Naive thymus-derived CD4-positive, alpha-beta T cell (primary cell): ENCODE data around the gene ZNF43. TPM values are rescaled to one million over a fixed set of nuclear protein-coding genes. Genes with fewer than 3 reads are reported as not detected.
A peak's percentile ranks its signal among the peaks of the same experiment; 100 is the strongest.
"Not testable (repeated sequence)": the region's sequence is repeated elsewhere in the genome, so short reads cannot be mapped to it uniquely, and the experiment has no call there.

Experiments
- ATAC-seq: fragments of 150-1000 bp; cut with Tn5 transposase; 2 replicates; pipeline ENCODE4 v1.10.0; 2021; ENCODE audit warnings: mild to moderate bottlenecking, moderate library complexity
- CTCF ChIA-PET: fragments of 350-600 bp; sonication (Branson Sonifier 250); formaldehyde crosslinking; loops from one replicate; lab custom pipeline; 2021; ENCODE audit warnings: antibody characterized with exemption; lab: Charles Lee
- POLR2A ChIA-PET: fragments of 350-600 bp; sonication (Branson Sonifier 250); formaldehyde crosslinking; loops from one replicate; lab custom pipeline; 2021; ENCODE audit warnings: antibody characterized with exemption, inconsistent platforms; lab: Charles Lee
- DNase-seq, 9 donors: peaks; one replicate each; pipeline versions ENCODE4 v3.0.0 to v3.0.0-alpha.2; 2020 to 2022; ENCODE audit warnings: mixed read lengths in 1 of 9
- H3K27ac ChIP-seq: one replicate; pipeline ENCODE4 v1.7.0; 2013; ENCODE audit warnings: mild to moderate bottlenecking, low read depth, low read length, moderate library complexity
- H3K27me3 ChIP-seq, 2 donors: one replicate each; pipeline ENCODE4 v1.7.0; 2013; ENCODE audit warnings: low read length in 2 of 2, mild to moderate bottlenecking in 2 of 2, moderate library complexity in 2 of 2; ENCODE audit not compliant: control insufficient read depth in 2 of 2, insufficient read depth in 2 of 2
- H3K36me3 ChIP-seq, 3 experiments: 1 replicate in 2 of 3; 2 replicates in 1 of 3; pipeline ENCODE4 v1.7.0; 2013; ENCODE audit warnings: low read length in 3 of 3, mild to moderate bottlenecking in 3 of 3, moderate library complexity in 1 of 3; ENCODE audit not compliant: insufficient read depth in 3 of 3, control insufficient read depth in 2 of 3
- H3K4me1 ChIP-seq, 2 donors: one replicate each; pipeline ENCODE4 v1.7.0; 2013; ENCODE audit warnings: low read length in 2 of 2, mild to moderate bottlenecking in 2 of 2, moderate library complexity in 1 of 2; ENCODE audit not compliant: control insufficient read depth in 2 of 2, insufficient read depth in 2 of 2
- H3K4me3 ChIP-seq: 2 replicates; pipeline ENCODE4 v1.7.0; 2013; ENCODE audit warnings: mild to moderate bottlenecking, low read length
- H3K9me3 ChIP-seq, 3 experiments: 1 replicate in 2 of 3; 2 replicates in 1 of 3; pipeline ENCODE4 v1.7.0; 2013; ENCODE audit warnings: low read length in 3 of 3; ENCODE audit not compliant: control insufficient read depth in 2 of 3
- H3K27ac Mint-ChIP-seq, 9 donors: one replicate each; pipeline ENCODE4 v1.8.0; 2020 to 2022; ENCODE audit warnings: mixed read lengths in 9 of 9, mild to moderate bottlenecking in 8 of 9, moderate library complexity in 5 of 9, inconsistent platforms in 2 of 9
- H3K27me3 Mint-ChIP-seq, 5 donors: one replicate each; pipeline ENCODE4 v1.8.0; 2021 to 2022; ENCODE audit warnings: mixed read lengths in 5 of 5, mild to moderate bottlenecking in 1 of 5
- H3K36me3 Mint-ChIP-seq, 5 donors: one replicate each; pipeline ENCODE4 v1.8.0; 2020 to 2022; ENCODE audit warnings: mixed read lengths in 5 of 5, mild to moderate bottlenecking in 3 of 5, inconsistent platforms in 1 of 5
- H3K4me1 Mint-ChIP-seq, 7 donors: one replicate each; pipeline ENCODE4 v1.8.0; 2020 to 2022; ENCODE audit warnings: mixed read lengths in 7 of 7, mild to moderate bottlenecking in 3 of 7, inconsistent platforms in 1 of 7
- H3K4me3 Mint-ChIP-seq, 10 donors: one replicate each; pipeline ENCODE4 v1.8.0; 2020 to 2022; ENCODE audit warnings: mild to moderate bottlenecking in 10 of 10, mixed read lengths in 10 of 10, moderate library complexity in 6 of 10, inconsistent platforms in 2 of 10
- H3K9me3 Mint-ChIP-seq, 11 donors: one replicate each; pipeline ENCODE4 v1.8.0; 2020 to 2022; ENCODE audit warnings: mixed read lengths in 11 of 11, mild to moderate bottlenecking in 4 of 11, inconsistent platforms in 1 of 11, moderate library complexity in 1 of 11
- intact Hi-C, 2 donors: fragments of 100-400 bp; cut with micrococcal nuclease; formaldehyde crosslinking; loops; one replicate each; pipeline ENCODE4 v1.15.1; 2023
- polyA plus RNA-seq, 2 donors: library from polyadenylated mRNA; unstranded; fragments of 300-500 nt; fragmentation: Illumina TruSeq; gene quantifications; one replicate each; pipeline ENCODE4 v1.2.3, GENCODE V29; 2021
- total RNA-seq, 6 experiments: library from RNA in 5 of 6; stranded (reverse) in 5 of 6; gene quantifications; 1 replicate in 5 of 6; 2 replicates in 1 of 6; pipeline ENCODE4 v1.2.3 and lab custom pipeline; 2021 to 2026

ZNF43 gene
- total and polyA plus RNA-seq, 7 experiments from 2014 or later = 13.4 to 39.3 (median 28.5) TPM

DNA sequence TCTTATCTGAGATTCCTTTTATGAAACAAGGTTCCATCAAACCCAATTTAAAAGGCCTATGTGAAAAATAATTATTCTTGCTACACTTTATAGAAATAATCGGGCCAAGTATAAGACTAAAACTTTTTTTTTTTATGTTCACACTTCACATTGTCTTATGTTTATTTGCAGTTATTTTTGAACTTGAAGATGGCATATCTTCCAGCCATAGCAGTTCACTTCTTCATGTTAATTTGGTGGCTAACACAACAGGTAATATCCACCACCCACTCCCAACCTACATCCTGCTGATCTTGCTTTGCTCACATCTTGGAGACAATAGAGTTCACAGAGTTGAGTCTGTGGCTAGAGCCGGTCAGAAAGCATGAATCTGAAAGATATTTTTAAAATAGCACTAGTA is 74.4 kb downstream of the ZNF43 start:
- H3K27me3 Mint-ChIP-seq, H3K27me3 ChIP-seq, CTCF ChIA-PET, H3K4me1 ChIP-seq, DNase-seq, ATAC-seq, H3K4me3 ChIP-seq, H3K4me3 Mint-ChIP-seq, POLR2A ChIA-PET, H3K9me3 ChIP-seq, H3K27ac ChIP-seq: not testable (repeated sequence)
- intact Hi-C loops = loop anchor here (10.0 kb wide), 2 partner anchors 157 to 737 kb away; partner anchors contain the start of gene ZNF430 (in 2 of the 2)
- peaks cover 34 to 77% (median 70%) of the 10 kb centered on the region in 5 donors for H3K36me3 Mint-ChIP-seq
- H3K9me3 Mint-ChIP-seq = peaks cover 0 to 33% (median 0%) of the 10 kb centered on the region in 11 donors
- H3K36me3 ChIP-seq = peaks cover 0 to 35% (median 6%) of the 10 kb centered on the region in 3 experiments
- H3K27ac Mint-ChIP-seq = peak overlapping the region in 2 of 9 donors; percentile 14 to 31
- peaks cover 12 to 67% (median 44%) of the 10 kb centered on the region in 7 donors for H3K4me1 Mint-ChIP-seq

DNA sequence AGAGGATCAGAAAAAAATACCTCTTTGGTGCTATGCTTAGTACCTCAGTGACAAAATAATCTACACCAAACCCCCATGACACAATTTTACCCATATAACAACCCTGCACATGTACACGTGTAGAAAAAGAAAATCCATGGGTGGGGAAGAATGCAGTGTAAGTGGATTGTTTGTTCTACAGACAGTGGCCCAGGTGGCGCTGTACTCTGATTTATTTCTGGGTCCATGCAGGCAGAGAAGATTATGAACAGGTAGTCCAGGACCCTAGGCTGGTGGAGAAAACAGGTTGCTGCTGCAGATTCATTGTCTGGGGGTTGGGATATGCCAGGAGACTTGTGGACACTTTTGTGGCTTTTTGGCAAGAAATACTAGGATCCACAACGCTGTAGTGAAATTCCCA is 77.7 kb downstream of the ZNF43 start:
- DNase-seq = peak in 1 of 9 donors; percentile 7

DNA sequence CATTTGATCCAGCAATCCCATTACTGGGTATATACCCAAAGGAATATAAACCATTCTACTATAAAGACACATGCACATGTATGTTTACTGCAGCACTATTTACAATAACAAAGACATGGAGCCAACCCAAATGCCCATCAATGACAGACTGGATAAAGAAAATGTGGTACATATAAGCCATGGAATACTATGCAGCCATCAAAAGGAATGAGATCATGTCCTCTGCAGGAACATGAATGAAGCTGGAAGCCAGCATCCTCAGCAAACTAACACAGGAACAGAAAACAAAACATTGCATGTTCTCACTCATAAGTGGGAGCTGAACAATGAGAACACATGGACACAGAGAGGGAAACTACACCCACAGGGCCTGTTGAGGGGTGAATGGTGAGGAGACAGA is 80.4 kb downstream of the ZNF43 start:
- peaks cover 0 to 42% (median 0%) of the 10 kb centered on the region in 3 experiments for H3K36me3 ChIP-seq
- H3K4me1 ChIP-seq, H3K27me3 ChIP-seq, DNase-seq, H3K27me3 Mint-ChIP-seq, H3K4me3 ChIP-seq, H3K27ac Mint-ChIP-seq, intact Hi-C loops, CTCF ChIA-PET, H3K27ac ChIP-seq, H3K9me3 ChIP-seq, ATAC-seq: not testable (repeated sequence)
- peaks cover 38 to 94% (median 84%) of the 10 kb centered on the region in 5 donors for H3K36me3 Mint-ChIP-seq
- H3K4me1 Mint-ChIP-seq = peaks cover 0 to 48% (median 24%) of the 10 kb centered on the region in 7 donors
- peak overlapping the region in 1 of 10 donors; percentile 12 for H3K4me3 Mint-ChIP-seq
- peaks cover 0 to 66% (median 4%) of the 10 kb centered on the region in 11 donors for H3K9me3 Mint-ChIP-seq
- POLR2A ChIA-PET = interaction anchor here (0.6 kb wide), 1 partner anchor 83 kb away, joined by 3 read pairs; no protein-coding TSS in a partner anchor

More for the DNA sequence above, 77.7 kb downstream of the ZNF43 start:
- H3K36me3 Mint-ChIP-seq = peaks cover 46 to 91% (median 82%) of the 10 kb centered on the region in 5 donors
- CTCF ChIA-PET = interaction anchor here (1.0 kb wide), 1 partner anchor 9 kb away, joined by 4 read pairs; the partner anchor contains the start of gene ZNF100
- POLR2A ChIA-PET = no interaction called here
- Histone ChIP-seq H3K9me3 (no peaks in the 10 kb centered on the region), H3K36me3 (peaks cover 0 to 25% (median 6%) of the 10 kb centered on the region in 3 experiments), H3K4me3 (no peak overlapping the region), H3K27me3 (no peaks in the 10 kb centered on the region), H3K27ac (no peak overlapping the region), H3K4me1 (no peaks in the 10 kb centered on the region)
- peak overlapping the region in 2 of 10 donors; percentile 24 to 60 for H3K4me3 Mint-ChIP-seq
- H3K27me3 Mint-ChIP-seq = no peaks in the 10 kb centered on the region
- intact Hi-C loops = no loop called here
- H3K9me3 Mint-ChIP-seq = peaks cover 0 to 46% (median 4%) of the 10 kb centered on the region in 11 donors
- H3K4me1 Mint-ChIP-seq = peaks cover 0 to 61% (median 26%) of the 10 kb centered on the region in 7 donors
- no peak for ATAC-seq
- peak overlapping the region in 1 of 9 donors; percentile 49 for H3K27ac Mint-ChIP-seq

Other genes with a start within 250 kb of the ZNF43 start
- gene ZNF100, start 68.6 kb downstream of the ZNF43 start, total RNA-seq = 10 to 100 TPM in 4 of 5 experiments, 1 to 10 TPM in 1; 9.5 to 22.5 (median 18.4) TPM
- 10 to 100 TPM; 10.5 to 19.2 TPM for gene ZNF100, start 68.6 kb downstream of the ZNF43 start, polyA plus RNA-seq
- 1 to 10 TPM in 4 of 5 experiments, not detected in 1; 2.6 to 8.6 (median 3.5) TPM for gene ZNF208, start 174.8 kb upstream of the ZNF43 start, total RNA-seq
- under 1 TPM in 1 of 2 donors, not detected in 1; 0.08 TPM for gene ZNF208, start 174.8 kb upstream of the ZNF43 start, polyA plus RNA-seq
- 1 to 10 TPM; 2.6 to 8.7 (median 6.0) TPM for gene ZNF257, start 216.3 kb upstream of the ZNF43 start, total RNA-seq
- 1 to 10 TPM; 1.1 to 5.3 TPM for gene ZNF257, start 216.3 kb upstream of the ZNF43 start, polyA plus RNA-seq